CD4-positive, alpha-beta T cell treated with Interleukin-15 for 1 hour (primary cell): ENCODE data around the gene NRP1.

Experiments used
- DNase-seq: peaks from one replicate; pipeline ENCODE4 v3.0.0-alpha.2; 2020

Gene NRP1

GRCh38 chr10:33256458-33256857, 78.0 kb downstream of the NRP1 start:
- no peak for DNase-seq

DNA sequence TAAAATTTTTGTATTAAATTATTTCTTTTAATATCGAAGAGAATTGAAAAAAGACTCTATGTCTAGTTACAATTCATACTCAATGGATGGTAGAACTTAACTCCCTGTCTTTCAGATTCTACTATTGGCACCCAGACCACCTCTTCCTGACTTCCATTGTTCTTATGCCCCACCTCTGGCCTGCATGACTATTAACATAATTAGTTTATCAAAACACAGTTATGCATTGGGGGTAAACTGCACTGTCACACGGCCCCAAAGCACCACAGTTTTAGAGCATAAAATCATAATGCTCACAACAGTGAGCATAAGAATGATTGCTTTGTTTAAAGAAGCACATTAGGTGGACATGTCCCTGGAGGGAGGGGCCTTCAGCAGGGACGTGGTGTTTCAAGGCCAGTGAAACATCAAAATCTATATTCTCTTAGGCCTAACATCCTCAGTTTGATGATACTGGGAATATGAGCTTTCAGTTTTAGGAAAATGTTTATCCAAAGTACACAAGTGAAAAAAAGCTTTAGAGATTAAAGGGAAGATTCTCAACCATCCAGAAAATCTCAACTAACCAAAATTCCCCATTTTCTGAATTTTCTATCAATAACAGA, 79.8 kb downstream of the NRP1 start:
- no peak for DNase-seq

- DNase-seq, result no peak
These were observed 81.1 kb downstream of the NRP1 start for GRCh38 chr10:33253411-33253810.

DNA sequence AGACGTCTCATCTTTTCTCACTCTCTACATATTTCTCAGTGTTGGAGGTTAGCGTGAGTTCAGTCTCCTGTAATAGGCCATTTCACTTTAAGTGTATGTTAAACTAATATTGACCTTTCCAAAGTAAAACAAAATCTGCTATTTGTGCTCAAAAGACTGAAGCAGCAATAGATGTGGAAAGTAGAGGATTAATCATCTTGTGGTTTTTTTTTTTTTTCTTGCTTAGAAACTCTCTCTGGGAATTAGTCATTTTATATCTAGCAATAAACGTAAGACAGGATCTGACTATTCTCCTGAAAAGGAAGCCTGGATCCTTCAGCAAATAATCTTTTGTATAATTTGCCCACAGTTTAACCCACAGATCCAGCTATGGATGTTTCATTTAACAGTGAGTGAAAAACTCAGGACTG, 81.7 kb downstream of the NRP1 start:
- DNase-seq, result no peak

DNA sequence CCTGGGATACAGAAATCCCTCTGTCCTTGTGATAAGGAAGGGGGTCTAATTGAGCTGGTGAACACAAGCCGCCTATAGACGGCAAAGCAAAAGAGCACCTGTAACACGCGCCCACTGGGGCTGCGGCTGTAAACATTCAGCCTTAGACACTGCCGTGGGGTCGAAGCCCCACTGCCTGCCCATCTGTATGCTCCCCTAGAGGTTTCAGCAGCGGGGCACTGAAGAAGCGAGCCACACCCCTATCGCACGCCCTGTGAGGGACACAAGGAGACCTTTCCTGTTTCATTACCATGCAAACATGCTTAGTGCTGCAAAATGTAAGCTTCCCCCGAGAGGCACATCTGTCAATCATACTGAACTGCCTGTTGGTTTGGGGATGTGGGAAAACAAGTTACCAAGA, 82.1 kb downstream of the NRP1 start:
- DNase-seq, result no peak

- no peak for DNase-seq
These were observed 84.7 kb downstream of the NRP1 start for GRCh38 chr10:33249659-33250345.

- no peak for DNase-seq
These were observed 85.3 kb downstream of the NRP1 start for GRCh38 chr10:33249137-33249536.

GRCh38 chr10:33248638-33249037, 85.8 kb downstream of the NRP1 start:
- DNase-seq, result no peak

DNA sequence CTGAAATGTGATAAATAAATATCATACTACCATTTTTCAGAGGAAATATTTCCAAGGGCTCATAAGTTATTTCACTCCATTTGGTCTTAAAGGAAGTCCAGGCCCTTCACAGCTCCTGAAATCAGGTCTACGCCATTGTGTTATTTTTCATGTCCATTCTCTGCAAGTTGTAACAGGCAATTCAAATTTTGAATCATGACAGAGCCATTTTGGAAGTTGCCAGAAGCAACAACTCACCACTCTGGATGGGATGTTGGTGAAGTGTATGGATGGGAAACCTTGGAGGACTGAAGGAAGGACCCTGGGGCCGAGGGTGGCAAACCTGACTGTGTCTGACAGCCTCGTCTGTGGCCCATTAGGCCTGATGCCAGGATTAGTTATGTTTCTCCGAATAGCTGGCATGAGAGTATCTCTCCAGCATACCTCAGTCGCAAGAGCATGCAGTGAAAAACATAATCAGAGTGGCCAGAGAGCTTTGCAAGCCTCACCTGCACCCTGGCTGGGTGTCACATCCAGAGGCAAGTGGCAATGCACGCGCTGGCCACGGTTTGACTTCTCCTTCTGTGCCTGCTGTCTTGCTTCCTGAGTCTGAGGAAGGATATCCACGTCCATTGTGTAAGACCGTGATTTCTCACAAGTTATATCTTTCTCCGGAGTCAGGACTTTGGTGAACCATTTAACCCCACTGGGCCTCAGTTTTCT, 87.1 kb downstream of the NRP1 start:
- DNase-seq, result no peak

GRCh38 chr10:33245343-33245742, 89.1 kb downstream of the NRP1 start:
- no peak for DNase-seq

DNA sequence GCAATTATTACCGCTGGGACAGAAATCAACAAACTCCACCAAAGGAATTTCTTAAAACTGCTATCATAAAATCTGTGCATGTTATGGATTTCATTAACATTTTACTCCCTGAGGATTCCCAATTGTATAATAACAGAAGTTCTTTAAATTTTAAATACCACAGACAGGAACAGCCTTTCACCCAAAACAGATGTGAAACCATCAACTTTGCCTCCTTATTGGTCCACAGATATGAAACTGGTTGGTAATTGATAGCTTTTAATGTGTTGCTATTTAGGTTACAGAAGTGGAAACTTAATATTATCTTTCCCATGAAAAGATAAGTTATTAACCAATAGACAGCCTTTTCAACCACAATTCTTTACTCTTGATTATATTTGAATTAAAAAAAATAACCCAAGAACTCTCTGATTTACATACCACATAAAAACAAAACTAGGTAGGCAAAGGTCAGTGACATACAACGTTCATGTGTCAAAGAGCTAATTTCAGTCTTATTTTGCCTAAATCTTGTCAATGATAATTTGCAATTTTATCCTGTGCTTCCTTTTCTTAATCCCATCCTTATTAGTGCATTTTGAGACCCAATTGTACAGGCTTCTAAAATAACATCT, 90.0 kb downstream of the NRP1 start:
- no peak for DNase-seq

- DNase-seq, result no peak
These were observed 90.8 kb downstream of the NRP1 start for GRCh38 chr10:33243703-33244102.

- no peak for DNase-seq
These were observed 91.5 kb downstream of the NRP1 start for GRCh38 chr10:33242931-33243330.

DNA sequence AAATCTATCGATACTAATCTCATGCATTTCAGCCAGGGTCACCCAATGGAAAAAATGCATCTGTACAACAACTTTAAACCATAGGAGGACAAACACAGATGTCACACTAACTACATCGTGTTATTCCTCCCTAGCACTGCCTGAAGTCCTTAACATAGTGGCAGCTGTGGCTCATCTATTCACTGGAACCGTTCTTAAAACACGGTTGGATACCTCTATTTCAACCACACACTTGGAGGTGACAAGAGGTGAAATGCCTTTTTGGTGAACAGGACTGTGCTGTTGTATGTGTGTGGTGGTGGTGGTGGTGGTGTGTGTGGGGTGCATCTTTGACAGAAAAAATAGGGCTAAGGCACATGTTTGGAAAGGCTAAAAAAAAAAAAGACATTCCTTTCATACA, 93.1 kb downstream of the NRP1 start:
- no peak for DNase-seq

- no peak for DNase-seq
These were observed 93.5 kb downstream of the NRP1 start for GRCh38 chr10:33240931-33241330.

- no peak for DNase-seq
These were observed 94.2 kb downstream of the NRP1 start for GRCh38 chr10:33240258-33240657.

DNA sequence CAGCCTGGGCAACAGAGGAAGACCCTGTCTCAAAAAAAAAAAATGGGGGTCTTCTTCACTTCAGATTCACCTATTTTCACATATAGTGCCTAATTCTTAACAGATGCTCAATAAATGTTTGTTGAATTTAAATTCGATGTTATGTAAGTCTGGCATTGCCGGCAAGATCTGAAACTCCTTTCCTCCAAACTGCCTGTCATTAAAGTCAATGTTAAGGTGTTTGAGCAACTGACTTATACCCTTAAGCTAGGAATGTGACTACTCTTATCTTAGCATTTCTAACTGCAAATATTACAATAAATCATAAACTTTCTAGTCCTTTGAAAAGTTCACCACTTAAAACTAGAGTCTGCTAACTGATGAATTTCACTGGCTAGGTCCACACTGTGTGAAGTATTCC, 95.2 kb downstream of the NRP1 start:
- no peak for DNase-seq

- no peak for DNase-seq
These were observed 95.8 kb downstream of the NRP1 start for GRCh38 chr10:33238643-33239042.

DNA sequence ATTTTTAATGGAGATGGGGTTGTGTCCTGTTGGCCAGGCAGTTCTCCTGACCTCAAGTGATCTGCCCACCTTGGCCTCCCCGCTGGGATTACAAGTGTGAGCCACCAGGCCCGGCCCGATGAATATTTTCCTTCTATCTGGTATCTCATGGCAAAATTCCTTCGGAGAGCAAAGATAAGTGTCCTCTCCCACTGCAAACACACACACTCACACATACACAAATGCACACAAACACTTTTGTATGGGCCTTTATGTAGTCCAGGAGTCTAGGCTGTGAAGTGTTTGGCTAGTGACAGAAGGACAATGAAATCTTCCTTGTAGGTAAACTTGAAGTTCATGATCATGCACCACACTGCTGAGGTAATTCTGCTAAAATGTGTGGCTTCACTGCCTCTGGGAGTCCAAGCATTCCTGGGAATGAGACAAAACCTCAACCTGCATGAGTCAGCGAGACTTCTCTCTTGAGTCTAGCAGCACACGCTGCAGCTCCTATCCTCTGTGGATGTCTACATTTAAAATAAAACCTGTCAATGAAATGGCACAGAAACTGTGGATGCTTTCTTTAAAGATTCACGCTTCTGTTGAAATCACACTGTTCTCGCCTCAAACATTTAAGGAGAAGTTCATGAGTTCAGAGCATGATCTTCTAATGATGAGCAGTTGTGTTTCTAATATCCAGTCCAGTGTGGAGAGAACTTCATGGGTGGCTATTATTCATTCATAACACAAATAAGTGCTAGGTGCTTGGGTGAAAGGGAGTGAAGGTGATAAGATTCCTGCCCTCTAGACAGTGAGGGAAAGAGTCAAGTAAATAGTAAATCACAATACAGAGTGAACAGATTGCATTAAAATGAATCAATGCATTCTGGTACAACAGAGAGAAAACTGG, 96.5 kb downstream of the NRP1 start:
- no peak for DNase-seq

- no peak for DNase-seq
These were observed 97.6 kb downstream of the NRP1 start for GRCh38 chr10:33236916-33237315.

- DNase-seq, result no peak
These were observed 98.5 kb downstream of the NRP1 start for GRCh38 chr10:33235951-33236350.

- no peak for DNase-seq
These were observed 99.1 kb downstream of the NRP1 start for GRCh38 chr10:33235251-33235884.
